Measurements from ENCODE around the gene MAMDC4.

DNA sequence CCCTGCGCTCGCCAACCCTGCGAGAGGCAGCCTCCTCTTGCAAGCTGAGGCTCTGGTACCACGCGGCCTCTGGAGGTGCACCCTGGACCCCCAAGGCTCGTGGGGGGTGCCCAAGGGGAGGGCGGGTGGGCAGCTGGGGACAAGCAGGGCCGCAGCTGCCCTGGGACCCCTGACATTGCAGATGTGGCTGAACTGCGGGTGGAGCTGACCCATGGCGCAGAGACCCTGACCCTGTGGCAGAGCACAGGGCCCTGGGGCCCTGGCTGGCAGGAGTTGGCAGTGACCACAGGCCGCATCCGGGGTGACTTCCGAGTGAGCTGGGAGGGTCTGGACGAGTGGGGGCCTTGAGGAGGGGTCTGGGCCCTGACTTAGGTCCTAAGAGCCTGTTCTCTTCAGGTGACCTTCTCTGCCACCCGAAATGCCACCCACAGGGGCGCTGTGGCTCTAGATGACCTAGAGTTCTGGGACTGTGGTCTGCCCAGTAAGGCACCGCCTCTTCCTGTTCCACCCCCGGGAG lies 1.5 kb downstream of the MAMDC4 start:
- TF ChIP-seq, protein P1, sequence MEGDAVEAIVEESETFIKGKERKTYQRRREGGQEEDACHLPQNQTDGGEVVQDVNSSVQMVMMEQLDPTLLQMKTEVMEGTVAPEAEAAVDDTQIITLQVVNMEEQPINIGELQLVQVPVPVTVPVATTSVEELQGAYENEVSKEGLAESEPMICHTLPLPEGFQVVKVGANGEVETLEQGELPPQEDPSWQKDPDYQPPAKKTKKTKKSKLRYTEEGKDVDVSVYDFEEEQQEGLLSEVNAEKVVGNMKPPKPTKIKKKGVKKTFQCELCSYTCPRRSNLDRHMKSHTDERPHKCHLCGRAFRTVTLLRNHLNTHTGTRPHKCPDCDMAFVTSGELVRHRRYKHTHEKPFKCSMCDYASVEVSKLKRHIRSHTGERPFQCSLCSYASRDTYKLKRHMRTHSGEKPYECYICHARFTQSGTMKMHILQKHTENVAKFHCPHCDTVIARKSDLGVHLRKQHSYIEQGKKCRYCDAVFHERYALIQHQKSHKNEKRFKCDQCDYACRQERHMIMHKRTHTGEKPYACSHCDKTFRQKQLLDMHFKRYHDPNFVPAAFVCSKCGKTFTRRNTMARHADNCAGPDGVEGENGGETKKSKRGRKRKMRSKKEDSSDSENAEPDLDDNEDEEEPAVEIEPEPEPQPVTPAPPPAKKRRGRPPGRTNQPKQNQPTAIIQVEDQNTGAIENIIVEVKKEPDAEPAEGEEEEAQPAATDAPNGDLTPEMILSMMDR (IDR thresholded peaks at IDR 0.05) = no peak
- no peak for TF ChIP-seq POLR2A (IDR thresholded peaks at IDR 0.05)

All from adrenal gland (tissue), 5 donors.